H1 (cell line): Measurements from ENCODE around the gene RAD51D. TPM values are rescaled to one million over a fixed set of nuclear protein-coding genes. Genes with fewer than 3 reads are reported as not detected.

ENCODE experiments used
- CTCF ChIA-PET: fragments of 300-600 bp; sonication (Branson Sonifier 250); formaldehyde crosslinking; loops from one replicate; lab custom pipeline; 2021; ENCODE audit not compliant: partially characterized antibody; lab: Charles Lee
- POLR2A ChIA-PET: fragments of 300-600 bp; sonication (Branson Sonifier 250); formaldehyde crosslinking; loops from one replicate; lab custom pipeline; 2021; ENCODE audit warnings: inconsistent platforms; ENCODE audit not compliant: partially characterized antibody; lab: Charles Lee
- DNase-seq, 2 experiments: peaks; one replicate each; pipeline versions ENCODE4 v3.0.0 to v3.0.0-alpha.2; 2010 to 2022; ENCODE audit warnings: low spot score in 2 of 2, low read depth in 1 of 2, mixed read lengths in 1 of 2
- FAIRE-seq: peaks from 2 replicates; lab custom pipeline; 2011; peaks lifted over from hg19 to GRCh38; lab: Jason Lieb, UNC
- H2AFZ ChIP-seq: 2 replicates; pipeline ENCODE4 v1.8.1; 2012; ENCODE audit warnings: low read length, inconsistent platforms
- H2AK5ac ChIP-seq: 2 replicates; pipeline ENCODE4 v1.6.1; 2013; ENCODE audit warnings: low read depth, low read length
- H2BK120ac ChIP-seq: replicated peaks from 2 replicates; pipeline ENCODE3; 2013; ENCODE audit warnings: low read depth, low read length, inconsistent platforms
- H2BK12ac ChIP-seq: 2 replicates; pipeline ENCODE4 v1.6.1; 2013; ENCODE audit warnings: low read depth, low read length
- H2BK15ac ChIP-seq: 2 replicates; pipeline ENCODE4 v1.6.1; 2013; ENCODE audit warnings: low read length
- H2BK20ac ChIP-seq: 2 replicates; pipeline ENCODE4 v1.6.1; 2013; ENCODE audit warnings: low read length
- H2BK5ac ChIP-seq: 2 replicates; pipeline ENCODE4 v1.6.1; 2013; ENCODE audit warnings: low read depth, low read length
- H3K14ac ChIP-seq: 2 replicates; pipeline ENCODE4 v1.6.1; 2013; ENCODE audit warnings: inconsistent platforms; ENCODE audit not compliant: insufficient read length
- H3K18ac ChIP-seq: 2 replicates; pipeline ENCODE4 v1.6.1; 2013; ENCODE audit warnings: low read length; ENCODE audit errors: extremely low read depth
- H3K23ac ChIP-seq: 2 replicates; pipeline ENCODE4 v1.6.1; 2013; ENCODE audit warnings: inconsistent platforms; ENCODE audit not compliant: insufficient read length
- H3K23me2 ChIP-seq: 2 replicates; pipeline ENCODE4 v1.6.1; 2013; ENCODE audit warnings: low read depth, low read length
- H3K27ac ChIP-seq: 2 replicates; pipeline ENCODE4 v1.6.1; 2011; ENCODE audit warnings: low read depth, low read length, inconsistent platforms
- H3K27me3 ChIP-seq, 4 experiments: replicated peaks in 1 of 4; 1 replicate in 1 of 4; 2 replicates in 3 of 4; pipeline versions ENCODE4 v1.6.1 to v1.8.1; 2011 to 2013; ENCODE audit warnings: low read length in 3 of 4, mild to moderate bottlenecking in 3 of 4, inconsistent platforms in 2 of 4, mixed read lengths in 2 of 4, moderate library complexity in 1 of 4; ENCODE audit not compliant: control insufficient read depth in 3 of 4, insufficient read depth in 3 of 4; ENCODE audit errors: extremely low read depth in 1 of 4
- H3K36me3 ChIP-seq, 4 experiments: 2 replicates each; pipeline versions ENCODE4 v1.6.1 to v1.8.1; 2011 to 2013; ENCODE audit warnings: mild to moderate bottlenecking in 4 of 4, low read length in 3 of 4, moderate library complexity in 2 of 4, control low read depth in 1 of 4, inconsistent platforms in 1 of 4; ENCODE audit not compliant: insufficient read depth in 4 of 4, control insufficient read depth in 2 of 4
- H3K4ac ChIP-seq: replicated peaks from 2 replicates; pipeline ENCODE3; 2013; ENCODE audit warnings: low read length, low read depth, mixed read lengths, inconsistent platforms; ENCODE audit not compliant: insufficient read length
- H3K4me1 ChIP-seq, 4 experiments: replicated peaks in 1 of 4; 1 replicate in 1 of 4; 2 replicates in 3 of 4; pipeline versions ENCODE4 v1.6.1 to v1.8.1; 2011 to 2013; ENCODE audit warnings: low read length in 3 of 4, inconsistent platforms in 2 of 4, mixed read lengths in 1 of 4; ENCODE audit not compliant: insufficient read depth in 4 of 4, control insufficient read depth in 3 of 4
- H3K4me2 ChIP-seq, 2 experiments: 2 replicates each; pipeline versions ENCODE4 v1.6.1 to v1.8.1; 2011 to 2013; ENCODE audit warnings: low read depth in 2 of 2, low read length in 2 of 2, control low read depth in 1 of 2, inconsistent platforms in 1 of 2, mild to moderate bottlenecking in 1 of 2; ENCODE audit not compliant: insufficient read depth in 1 of 2
- H3K4me3 ChIP-seq, 4 experiments: fragments of 200-600, 300-600 bp in 1 of 4; sonication (generic), shearing (Covaris generic), sonication (Bioruptor Twin) in 1 of 4; 2 replicates each; pipeline versions ENCODE4 v1.5.1 to v1.8.1; 2011 to 2016; ENCODE audit warnings: low read length in 4 of 4, low read depth in 3 of 4, control low read depth in 2 of 4, inconsistent platforms in 2 of 4, mild to moderate bottlenecking in 2 of 4, mixed read lengths in 1 of 4, moderate library complexity in 1 of 4; ENCODE audit not compliant: insufficient read depth in 2 of 4; ENCODE audit errors: extremely low read depth in 1 of 4
- H3K56ac ChIP-seq: replicated peaks from 2 replicates; pipeline ENCODE3; 2013; ENCODE audit warnings: low read depth, mild to moderate bottlenecking, mixed read lengths, low read length, inconsistent platforms; ENCODE audit not compliant: insufficient read length
- H3K79me1 ChIP-seq: 2 replicates; pipeline ENCODE4 v1.6.1; 2013; ENCODE audit warnings: low read depth, low read length, control low read depth
- H3K79me2 ChIP-seq, 2 experiments: 2 replicates each; pipeline versions ENCODE4 v1.6.1 to v1.8.1; 2012 to 2013; ENCODE audit warnings: low read length in 2 of 2, mild to moderate bottlenecking in 2 of 2, inconsistent platforms in 1 of 2; ENCODE audit not compliant: insufficient read depth in 2 of 2, control insufficient read depth in 1 of 2
- H3K9ac ChIP-seq, 4 experiments: replicated peaks in 1 of 4; 1 replicate in 1 of 4; 2 replicates in 3 of 4; pipeline versions ENCODE4 v1.6.1 to v1.8.1; 2011 to 2013; ENCODE audit warnings: low read depth in 3 of 4, low read length in 3 of 4, control low read depth in 2 of 4, mild to moderate bottlenecking in 2 of 4, moderate library complexity in 2 of 4, inconsistent platforms in 1 of 4; ENCODE audit errors: extremely low read depth in 1 of 4
- H3K9me3 ChIP-seq, 2 experiments: 2 replicates each; pipeline versions ENCODE4 v1.6.1 to v1.8.1; 2012 to 2013; ENCODE audit warnings: mild to moderate bottlenecking in 2 of 2, moderate library complexity in 2 of 2, control low read depth in 1 of 2, inconsistent platforms in 1 of 2, low read depth in 1 of 2, low read length in 1 of 2, mixed read lengths in 1 of 2; ENCODE audit not compliant: insufficient read depth in 2 of 2
- H4K20me1 ChIP-seq, 2 experiments: replicated peaks in 1 of 2; 2 replicates each; pipeline versions ENCODE3 to v1.8.1; 2011 to 2013; ENCODE audit warnings: inconsistent platforms in 2 of 2, low read length in 2 of 2, mild to moderate bottlenecking in 1 of 2; ENCODE audit not compliant: insufficient read depth in 2 of 2, control insufficient read depth in 1 of 2
- H4K5ac ChIP-seq: 2 replicates; pipeline ENCODE4 v1.6.1; 2013; ENCODE audit warnings: low read length, low read depth, mixed read lengths, inconsistent platforms; ENCODE audit not compliant: insufficient read length
- H4K8ac ChIP-seq: 2 replicates; pipeline ENCODE4 v1.8.0; 2013; ENCODE audit warnings: mild to moderate bottlenecking, moderate library complexity, low read length, inconsistent platforms; ENCODE audit not compliant: insufficient read depth; ENCODE audit errors: extremely low read depth
- H4K91ac ChIP-seq: replicated peaks from 2 replicates; pipeline ENCODE3; 2013; ENCODE audit warnings: low read length, mixed read lengths, inconsistent platforms; ENCODE audit not compliant: insufficient read length
- E2F6 ChIP-seq: IDR thresholded peaks from 2 replicates; pipeline ENCODE4 v1.6.1; 2012; ENCODE audit warnings: inconsistent platforms
- KDM5A ChIP-seq: fragments of 200-600 bp; IDR thresholded peaks from 2 replicates; pipeline ENCODE4 v1.7.1; 2012; ENCODE audit warnings: mild to moderate bottlenecking, low read length, inconsistent platforms, mixed read lengths
- PHF8 ChIP-seq: fragments of 200-600 bp; sonication (generic); conservative IDR thresholded peaks from 2 replicates; pipeline ENCODE4 v1.7.1; 2012; ENCODE audit warnings: low read depth, mild to moderate bottlenecking, inconsistent platforms, low read length, moderate library complexity
- POU5F1 ChIP-seq: IDR thresholded peaks from 2 replicates; pipeline ENCODE4 v1.6.1; 2011; ENCODE audit warnings: low read depth, mild to moderate bottlenecking, low read length, moderate library complexity
- RXRA ChIP-seq: IDR thresholded peaks from 2 replicates; pipeline ENCODE4 v1.6.1; 2011; ENCODE audit warnings: low read depth, mild to moderate bottlenecking, low read length, moderate library complexity; ENCODE audit not compliant: insufficient read depth
- SP2 ChIP-seq: IDR thresholded peaks from 2 replicates; pipeline ENCODE4 v1.6.1; 2012; ENCODE audit warnings: mild to moderate bottlenecking, low read length, inconsistent platforms
- USF2 ChIP-seq: IDR thresholded peaks from 2 replicates; pipeline ENCODE4 v1.6.1; 2011; ENCODE audit warnings: low read length, improper control_type of control experiment
- WGBS, 2 experiments: shearing (Covaris generic) in 1 of 2; methylation state at CpG; one replicate each; pipeline versions ENCODE4 v1.1.6 to v1.1.7; 2013 to 2015; ENCODE audit warnings: low lambda C conversion rate in 2 of 2, mixed read lengths in 2 of 2, inconsistent platforms in 1 of 2, low coverage in 1 of 2, missing lambda C conversion rate in 1 of 2; ENCODE audit not compliant: insufficient replicate concordance in 2 of 2, insufficient coverage in 1 of 2, insufficient read length in 1 of 2; ENCODE audit errors: extremely low coverage in 1 of 2, missing lambda C conversion rate in 1 of 2; 5-methylcytosine and 5-hydroxymethylcytosine counted together
- polyA plus RNA-seq, 7 experiments: library from polyadenylated mRNA; depleted of rRNA in 3 of 7; stranded (reverse) in 5 of 7; unstranded in 2 of 7; fragments of >200 nt in 5 of 7; fragments of 200-250 nt in 2 of 7; gene quantifications; 1 replicate in 5 of 7; 2 replicates in 1 of 7; 4 replicates in 1 of 7; pipeline versions ENCODE4 v1.2.1 to v1.2.3, GENCODE V29; 2011 to 2013; ENCODE audit warnings: missing spikeins in 2 of 7, mixed read lengths in 2 of 7
- total RNA-seq: library from RNA; stranded (reverse); fragmentation: NEBNext Ultra II Directional; extraction: Animal tissue kit (Norgen Biotek cat#: 25700); gene quantifications from 2 replicates; pipeline ENCODE4 v1.2.1, GENCODE V29; 2021
- TF ChIP-seq, protein P1 (sequence below), 3 experiments: IDR thresholded peaks; 1 replicate in 2 of 3; 2 replicates in 1 of 3; pipeline versions ENCODE4 v1.5.1 to v1.6.1; 2011; ENCODE audit warnings: low read length in 3 of 3, mild to moderate bottlenecking in 3 of 3, inconsistent platforms in 2 of 3, low read depth in 1 of 3, moderate library complexity in 1 of 3; ENCODE audit not compliant: insufficient read depth in 1 of 3; ENCODE audit errors: control extremely low read depth in 1 of 3

Gene RAD51D
- total and polyA plus RNA-seq, 2 of the 8 experiments (the other 6 are each of a cell fraction or from before 2014, with no cell fraction given): 10.2 to 12.9 TPM

- H3K9ac ChIP-seq: no peak overlapping the region
- ChIA-PET POLR2A (interaction anchor here (0.9 to 1.4 kb wide), 2 partner anchors 15 to 60 kb away, joined by 3 read pairs; no protein-coding TSS in a partner anchor), CTCF (interaction anchor here (1.0 to 1.2 kb wide), 2 partner anchors 9 to 14 kb away, joined by 3 read pairs; no protein-coding TSS in a partner anchor)
- no peak overlapping the region for H3K23ac ChIP-seq
- H3K14ac ChIP-seq: no peak overlapping the region
- no peak overlapping the region for H3K4ac ChIP-seq
- no peaks in the 10 kb centered on the region for H4K20me1 ChIP-seq
- H3K4me3 ChIP-seq: no peak overlapping the region
- H2AFZ ChIP-seq: no peak overlapping the region
- H4K5ac ChIP-seq: no peak overlapping the region
- H2BK5ac ChIP-seq: no peak overlapping the region
- FAIRE-seq (no peak), DNase-seq (no peak)
- H3K27ac ChIP-seq: no peak overlapping the region
- peaks cover 0 to 2% of the 10 kb centered on the region in 2 experiments; a peak in 2 of 4 replicates for H3K79me2 ChIP-seq
- no peak overlapping the region for H2BK20ac ChIP-seq
- H3K4me1 ChIP-seq: 0 out of 7 replicates have a peak, but pooled peaks cover 0 to 2% (median 0%) of the 10 kb centered on the region in 4 experiments
- no peak overlapping the region for H2BK15ac ChIP-seq
- H2AK5ac ChIP-seq: no peak overlapping the region
- whole genome bisulfite sequencing, 2 experiments: 86% methylated on average over 3 of the region's 3 CpGs; no CpG with 5 or more reads in 1 of the 2 experiments
- no peak overlapping the region for H4K91ac ChIP-seq
- H3K27me3 ChIP-seq: no peaks in the 10 kb centered on the region
- H3K4me2 ChIP-seq: no peak overlapping the region
- no peaks in the 10 kb centered on the region for H3K36me3 ChIP-seq
- H3K56ac ChIP-seq: no peak overlapping the region
- H3K79me1 ChIP-seq: no peaks in the 10 kb centered on the region
- H2BK12ac ChIP-seq: no peak overlapping the region
- H3K18ac ChIP-seq: no peak overlapping the region
- H3K9me3 ChIP-seq: no peaks in the 10 kb centered on the region
- H2BK120ac ChIP-seq: no peak overlapping the region
- H3K23me2 ChIP-seq: no peaks in the 10 kb centered on the region
- no peak overlapping the region for H4K8ac ChIP-seq
- TF ChIP-seq E2F6 (no peak), SP2 (no peak), RXRA (no peak), POU5F1 (no peak), KDM5A (no peak), USF2 (no peak), PHF8 (no peak)
- TF ChIP-seq, protein P1, sequence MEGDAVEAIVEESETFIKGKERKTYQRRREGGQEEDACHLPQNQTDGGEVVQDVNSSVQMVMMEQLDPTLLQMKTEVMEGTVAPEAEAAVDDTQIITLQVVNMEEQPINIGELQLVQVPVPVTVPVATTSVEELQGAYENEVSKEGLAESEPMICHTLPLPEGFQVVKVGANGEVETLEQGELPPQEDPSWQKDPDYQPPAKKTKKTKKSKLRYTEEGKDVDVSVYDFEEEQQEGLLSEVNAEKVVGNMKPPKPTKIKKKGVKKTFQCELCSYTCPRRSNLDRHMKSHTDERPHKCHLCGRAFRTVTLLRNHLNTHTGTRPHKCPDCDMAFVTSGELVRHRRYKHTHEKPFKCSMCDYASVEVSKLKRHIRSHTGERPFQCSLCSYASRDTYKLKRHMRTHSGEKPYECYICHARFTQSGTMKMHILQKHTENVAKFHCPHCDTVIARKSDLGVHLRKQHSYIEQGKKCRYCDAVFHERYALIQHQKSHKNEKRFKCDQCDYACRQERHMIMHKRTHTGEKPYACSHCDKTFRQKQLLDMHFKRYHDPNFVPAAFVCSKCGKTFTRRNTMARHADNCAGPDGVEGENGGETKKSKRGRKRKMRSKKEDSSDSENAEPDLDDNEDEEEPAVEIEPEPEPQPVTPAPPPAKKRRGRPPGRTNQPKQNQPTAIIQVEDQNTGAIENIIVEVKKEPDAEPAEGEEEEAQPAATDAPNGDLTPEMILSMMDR (IDR thresholded peaks at IDR 0.05; ENCODE audit: control extremely low read depth in 1 of 3, insufficient read depth in 1 of 3, low read depth in 1 of 3, low read length in 3 of 3): no peak
Measured at GRCh38 chr17:35073183-35073790, 46.4 kb downstream of the RAD51D start.
